Ishikawa (cell line): Measurements from ENCODE around the gene NTF3.

Experiments
- CEBPB ChIP-seq: IDR thresholded peaks from 2 replicates; pipeline ENCODE4 v1.6.1; 2012
- CREB1 ChIP-seq: IDR thresholded peaks from 2 replicates; pipeline ENCODE4 v1.6.1; 2012; ENCODE audit warnings: low read depth
- EGR1 ChIP-seq: IDR thresholded peaks from 2 replicates; pipeline ENCODE4 v1.6.1; 2012
- EP300 ChIP-seq: IDR thresholded peaks from 2 replicates; pipeline ENCODE4 v1.6.1; 2012; ENCODE audit warnings: borderline replicate concordance
- FOXM1 ChIP-seq: IDR thresholded peaks from 2 replicates; pipeline ENCODE4 v1.6.1; 2012; ENCODE audit warnings: low read depth, borderline replicate concordance
- NFIC ChIP-seq: IDR thresholded peaks from 2 replicates; pipeline ENCODE4 v1.6.1; 2012
- RAD21 ChIP-seq: IDR thresholded peaks from 2 replicates; pipeline ENCODE4 v1.6.1; 2012; ENCODE audit warnings: low read depth
- REST ChIP-seq: IDR thresholded peaks from 2 replicates; pipeline ENCODE4 v1.6.1; 2012; ENCODE audit warnings: low read depth, mild to moderate bottlenecking
- TAF1 ChIP-seq: IDR thresholded peaks from 2 replicates; pipeline ENCODE4 v1.6.1; 2012; ENCODE audit warnings: low read depth, mild to moderate bottlenecking
- TCF12 ChIP-seq: IDR thresholded peaks from 2 replicates; pipeline ENCODE4 v1.6.1; 2012; ENCODE audit warnings: low read depth
- YY1 ChIP-seq: IDR thresholded peaks from 2 replicates; pipeline ENCODE4 v1.6.1; 2012; ENCODE audit warnings: low read depth
- ZBTB7A ChIP-seq: IDR thresholded peaks from 2 replicates; pipeline ENCODE4 v1.6.1; 2012; ENCODE audit warnings: low read depth
- TF ChIP-seq, protein P1 (sequence below): IDR thresholded peaks from 2 replicates; pipeline ENCODE4 v1.6.1; 2012
- TF ChIP-seq, protein P2 (sequence below): IDR thresholded peaks from 2 replicates; pipeline ENCODE4 v1.6.1; 2012

- TF ChIP-seq, protein P1, sequence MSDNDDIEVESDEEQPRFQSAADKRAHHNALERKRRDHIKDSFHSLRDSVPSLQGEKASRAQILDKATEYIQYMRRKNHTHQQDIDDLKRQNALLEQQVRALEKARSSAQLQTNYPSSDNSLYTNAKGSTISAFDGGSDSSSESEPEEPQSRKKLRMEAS = no peak
- TF ChIP-seq REST = no peak
- TF ChIP-seq ZBTB7A = no peak
- TF ChIP-seq YY1 = no peak
- TF ChIP-seq EGR1 = no peak
- TF ChIP-seq FOXM1 = no peak
- no peak for TF ChIP-seq CREB1
- no peak for TF ChIP-seq TCF12
- TF ChIP-seq EP300 = no peak
- TF ChIP-seq CEBPB = no peak
- no peak for TF ChIP-seq NFIC
- no peak for TF ChIP-seq RAD21
- TF ChIP-seq TAF1 = no peak
- TF ChIP-seq, protein P2, sequence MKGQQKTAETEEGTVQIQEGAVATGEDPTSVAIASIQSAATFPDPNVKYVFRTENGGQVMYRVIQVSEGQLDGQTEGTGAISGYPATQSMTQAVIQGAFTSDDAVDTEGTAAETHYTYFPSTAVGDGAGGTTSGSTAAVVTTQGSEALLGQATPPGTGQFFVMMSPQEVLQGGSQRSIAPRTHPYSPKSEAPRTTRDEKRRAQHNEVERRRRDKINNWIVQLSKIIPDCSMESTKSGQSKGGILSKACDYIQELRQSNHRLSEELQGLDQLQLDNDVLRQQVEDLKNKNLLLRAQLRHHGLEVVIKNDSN = no peak
Observed at GRCh38 chr12:5440978-5441377, 9.1 kb downstream of the NTF3 start.
